C4-2B (cell line): ENCODE results near the gene TMEM205.

Experiments
- H3K27ac ChIP-seq: fragments of 450-650 bp; 2 replicates; pipeline ENCODE4 v1.5.1; 2017
- ZFX ChIP-seq: fragments of 450-650 bp; IDR thresholded peaks from 2 replicates; pipeline ENCODE4 v1.6.1; 2017
- TF ChIP-seq, protein P1 (sequence below): fragments of 450-650 bp; conservative IDR thresholded peaks from 2 replicates; pipeline ENCODE4 v1.5.1; 2017; ENCODE audit warnings: mild to moderate bottlenecking

Gene TMEM205

DNA sequence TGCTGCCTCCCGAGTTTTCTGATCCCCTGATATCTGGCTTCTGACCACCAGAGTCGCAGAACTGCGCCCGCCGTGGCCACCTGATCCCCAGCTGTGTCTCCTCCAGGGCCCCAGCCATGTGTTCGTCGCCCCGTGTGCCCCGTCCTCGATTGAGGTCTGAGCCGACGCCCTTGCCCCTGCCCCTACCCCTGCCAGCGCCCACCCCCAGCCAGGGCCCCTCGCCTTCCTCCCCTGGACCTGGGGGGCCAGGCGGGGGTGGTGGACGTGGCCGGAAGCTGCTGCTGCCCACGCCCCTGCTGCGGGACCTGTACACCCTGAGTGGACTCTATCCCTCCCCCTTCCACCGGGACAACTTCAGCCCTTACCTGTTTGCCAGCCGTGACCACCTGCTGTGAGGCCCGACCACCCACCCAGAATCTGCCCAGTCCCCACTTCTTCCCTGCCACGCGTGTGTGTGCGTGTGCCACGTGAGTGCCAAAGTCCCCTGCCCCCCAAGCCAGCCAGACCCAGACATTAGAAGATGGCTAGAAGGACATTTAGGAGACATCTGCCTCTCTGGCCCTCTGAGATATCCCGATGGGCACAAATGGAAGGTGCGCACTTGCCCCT, 18.3 kb upstream of the TMEM205 start:
- no peak overlapping the region for H3K27ac ChIP-seq

DNA sequence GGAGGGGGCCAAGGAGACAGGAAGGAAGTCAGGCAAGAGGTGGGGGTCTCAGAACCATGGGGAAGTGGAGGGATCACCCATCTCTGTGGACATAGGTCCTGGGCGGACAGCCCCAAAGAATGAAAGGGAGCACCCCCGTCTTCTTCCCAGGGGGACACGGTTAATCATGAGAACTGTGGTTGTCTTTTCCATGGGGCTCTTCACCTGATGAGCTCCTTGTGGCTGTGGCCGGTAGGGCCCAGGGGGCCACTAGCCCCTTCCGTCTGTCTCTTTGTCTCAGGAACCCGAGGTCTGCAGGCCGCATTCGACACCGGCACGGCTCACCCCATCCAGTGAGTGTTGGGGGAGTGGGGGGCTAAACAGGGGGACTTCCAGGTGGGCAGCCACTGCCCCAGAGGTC, 17.8 kb upstream of the TMEM205 start:
- no peak for TF ChIP-seq ZFX
- TF ChIP-seq, protein P1, sequence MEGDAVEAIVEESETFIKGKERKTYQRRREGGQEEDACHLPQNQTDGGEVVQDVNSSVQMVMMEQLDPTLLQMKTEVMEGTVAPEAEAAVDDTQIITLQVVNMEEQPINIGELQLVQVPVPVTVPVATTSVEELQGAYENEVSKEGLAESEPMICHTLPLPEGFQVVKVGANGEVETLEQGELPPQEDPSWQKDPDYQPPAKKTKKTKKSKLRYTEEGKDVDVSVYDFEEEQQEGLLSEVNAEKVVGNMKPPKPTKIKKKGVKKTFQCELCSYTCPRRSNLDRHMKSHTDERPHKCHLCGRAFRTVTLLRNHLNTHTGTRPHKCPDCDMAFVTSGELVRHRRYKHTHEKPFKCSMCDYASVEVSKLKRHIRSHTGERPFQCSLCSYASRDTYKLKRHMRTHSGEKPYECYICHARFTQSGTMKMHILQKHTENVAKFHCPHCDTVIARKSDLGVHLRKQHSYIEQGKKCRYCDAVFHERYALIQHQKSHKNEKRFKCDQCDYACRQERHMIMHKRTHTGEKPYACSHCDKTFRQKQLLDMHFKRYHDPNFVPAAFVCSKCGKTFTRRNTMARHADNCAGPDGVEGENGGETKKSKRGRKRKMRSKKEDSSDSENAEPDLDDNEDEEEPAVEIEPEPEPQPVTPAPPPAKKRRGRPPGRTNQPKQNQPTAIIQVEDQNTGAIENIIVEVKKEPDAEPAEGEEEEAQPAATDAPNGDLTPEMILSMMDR, result no peak
- no peak overlapping the region for H3K27ac ChIP-seq

More for the DNA sequence above, 18.3 kb upstream of the TMEM205 start:
- TF ChIP-seq, protein P1, result no peak
- no peak for TF ChIP-seq ZFX

DNA sequence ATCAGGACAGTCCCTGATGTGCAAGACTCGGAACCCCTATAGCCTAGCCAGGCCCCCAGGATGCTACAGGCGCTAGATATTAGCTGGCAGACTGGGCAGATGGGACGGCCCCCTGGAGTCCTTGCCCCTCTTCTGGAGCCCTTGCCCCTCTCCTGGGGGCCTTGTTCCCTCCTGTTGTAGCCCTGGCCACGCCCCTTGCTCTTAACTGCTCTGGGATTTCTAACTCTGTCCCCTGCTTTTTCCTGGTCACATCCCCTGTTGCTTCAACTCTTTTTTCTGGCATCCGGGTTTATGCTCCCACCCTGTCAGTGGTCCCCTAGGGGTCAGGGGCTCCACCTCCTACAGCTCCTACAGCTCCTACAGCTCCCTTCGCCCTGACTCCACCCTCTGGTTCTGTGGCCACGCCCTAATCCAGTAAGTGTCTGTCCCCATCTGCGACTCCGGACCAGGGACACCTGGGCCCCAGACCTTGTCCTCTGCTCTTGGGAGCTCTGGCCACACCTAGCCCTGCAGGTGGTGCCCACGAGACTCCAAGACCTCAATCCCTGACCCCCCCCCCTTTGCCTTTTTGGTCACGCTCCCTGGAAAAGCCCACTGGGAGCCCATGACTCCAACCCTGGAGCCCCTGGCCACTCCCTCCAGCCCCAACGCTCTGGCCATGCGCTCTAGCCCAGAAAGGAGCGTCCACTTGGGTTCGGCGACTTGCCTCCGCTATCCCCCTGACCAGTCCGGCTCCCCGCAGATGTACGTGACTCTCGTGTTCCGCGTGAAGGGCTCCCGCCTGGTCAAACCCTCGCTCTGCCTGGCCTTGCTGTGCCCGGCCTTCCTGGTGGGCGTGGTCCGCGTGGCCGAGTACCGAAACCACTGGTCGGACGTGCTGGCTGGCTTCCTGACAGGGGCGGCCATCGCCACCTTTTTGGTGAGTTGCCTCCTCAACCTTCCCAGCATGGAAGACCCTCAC, 16.0 kb upstream of the TMEM205 start:
- TF ChIP-seq ZFX, result no peak
- H3K27ac ChIP-seq, result no peak overlapping the region

DNA sequence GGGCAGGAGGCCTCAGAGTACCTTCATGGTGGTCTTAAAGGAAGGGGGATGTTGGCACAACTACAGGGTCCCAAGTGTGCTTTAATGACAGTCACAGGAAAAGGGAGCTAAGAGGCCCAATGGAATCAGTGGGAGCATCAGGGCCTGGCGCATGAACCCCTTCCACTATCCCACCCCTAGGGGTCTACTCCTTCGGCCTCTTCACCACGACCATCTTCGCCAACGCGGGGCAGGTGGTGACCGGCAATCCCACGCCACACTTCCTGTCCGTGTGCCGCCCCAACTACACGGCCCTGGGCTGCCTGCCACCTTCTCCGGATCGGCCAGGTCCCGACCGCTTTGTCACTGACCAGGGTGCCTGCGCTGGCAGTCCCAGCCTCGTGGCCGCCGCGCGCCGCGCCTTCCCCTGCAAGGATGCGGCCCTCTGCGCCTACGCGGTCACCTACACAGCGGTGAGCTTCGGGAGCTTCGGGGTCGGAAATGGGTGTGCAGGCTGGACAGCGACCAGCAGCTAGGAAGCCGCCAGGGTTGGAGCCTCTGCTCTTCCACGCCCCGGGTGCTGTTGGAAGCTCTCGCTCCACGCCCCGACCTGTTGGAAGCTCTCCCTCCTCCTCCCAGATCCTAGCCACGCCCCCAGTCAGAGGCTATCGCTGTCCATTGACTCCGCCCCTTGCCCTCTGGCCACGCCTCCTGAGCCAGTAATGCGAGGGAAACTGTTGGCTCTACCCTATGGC, 15.1 kb upstream of the TMEM205 start:
- H3K27ac ChIP-seq, result no peak overlapping the region
- TF ChIP-seq ZFX, result no peak
- TF ChIP-seq, protein P1, result no peak

DNA sequence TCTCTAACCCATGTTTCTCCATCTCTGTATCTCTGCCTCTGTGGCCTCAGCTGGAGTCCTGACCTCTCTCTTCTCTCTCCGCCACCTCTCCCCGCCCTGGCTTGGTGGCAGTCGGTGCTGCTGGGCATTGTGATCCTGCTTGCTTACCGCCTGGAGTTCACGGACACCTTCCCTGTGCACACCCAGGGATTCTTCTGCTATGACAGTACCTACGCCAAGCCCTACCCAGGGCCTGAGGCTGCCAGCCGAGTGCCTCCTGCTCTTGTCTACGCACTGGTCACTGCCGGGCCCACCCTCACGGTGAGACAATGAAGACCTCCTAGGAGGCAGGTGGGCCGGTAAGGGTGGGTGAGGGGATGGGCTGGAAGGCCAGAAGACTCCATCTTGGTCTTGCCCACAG, 13.4 kb upstream of the TMEM205 start:
- H3K27ac ChIP-seq, result no peak overlapping the region
- TF ChIP-seq, protein P1, result no peak
- TF ChIP-seq ZFX, result no peak

DNA sequence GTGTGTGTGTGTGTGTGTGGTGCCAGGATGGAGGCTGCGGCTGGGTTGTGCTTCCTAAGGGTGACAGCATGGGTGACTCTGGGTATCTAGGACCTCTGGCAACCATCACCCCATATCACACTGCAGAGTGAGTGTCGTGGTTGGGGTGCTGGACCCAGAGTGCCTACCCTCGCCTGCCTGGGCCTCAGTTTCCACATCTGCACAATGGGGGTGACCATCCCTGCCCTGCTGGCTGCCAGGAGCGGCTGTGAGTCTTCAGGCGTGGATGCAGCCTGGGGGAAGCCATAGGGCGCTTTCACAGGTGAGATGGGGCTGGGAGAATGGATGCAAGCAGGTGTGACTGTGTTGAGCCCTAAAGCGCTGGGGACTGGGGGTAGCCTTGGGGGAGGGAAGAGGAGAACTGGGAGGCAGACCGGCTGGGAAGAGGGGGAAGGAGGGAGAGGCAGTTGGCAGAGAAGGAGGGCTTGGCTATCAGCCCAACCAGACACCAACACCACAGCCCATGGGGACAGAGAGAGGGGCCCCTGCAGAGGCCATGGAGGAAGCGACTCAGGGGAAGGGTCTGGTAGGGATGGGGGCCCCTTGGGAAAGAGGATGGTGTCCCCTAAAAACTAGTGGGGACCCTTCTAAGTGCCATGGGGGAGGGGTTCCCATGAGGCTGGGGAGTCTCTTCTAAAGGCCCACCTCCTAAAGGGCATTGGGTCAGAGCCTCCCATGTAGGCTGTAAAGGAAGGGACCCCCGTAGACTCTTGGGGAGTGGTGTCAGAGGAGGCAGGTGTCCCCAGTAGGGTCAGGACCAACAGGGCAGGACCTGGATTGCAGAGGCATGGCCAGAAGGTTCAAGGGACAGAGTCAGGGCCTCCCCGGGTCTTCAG, 10.8 kb upstream of the TMEM205 start:
- TF ChIP-seq, protein P1, result no peak
- no peak for TF ChIP-seq ZFX
- H3K27ac ChIP-seq, result no peak overlapping the region

DNA sequence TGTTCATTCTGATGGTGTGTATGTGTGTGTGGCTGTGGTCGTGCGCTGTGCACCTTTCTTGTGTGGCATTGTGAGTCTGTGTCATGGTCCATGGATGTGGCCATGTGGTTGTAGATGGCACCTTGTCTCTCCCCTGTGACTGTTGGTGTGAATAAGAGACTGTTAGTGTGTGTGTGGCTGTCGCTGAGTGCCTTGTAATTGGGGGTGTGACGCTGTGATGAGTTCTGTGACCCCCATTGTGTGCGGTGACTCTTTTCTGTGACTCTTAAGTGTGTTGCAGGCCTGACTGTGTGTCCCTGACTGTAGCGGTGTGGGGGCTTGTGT, 10.0 kb upstream of the TMEM205 start:
- H3K27ac ChIP-seq, result peak overlapping the region; percentile 72
- no peak for TF ChIP-seq ZFX
- TF ChIP-seq, protein P1, result no peak
